ENCODE measurements around the gene R3HDM4. TPM values are rescaled to one million over a fixed set of nuclear protein-coding genes. Genes with fewer than 3 reads are reported as not detected.

The R3HDM4 gene
- total and polyA plus RNA-seq, 9 donors, result 13.1 to 38.6 (median 34.0) TPM

DNA sequence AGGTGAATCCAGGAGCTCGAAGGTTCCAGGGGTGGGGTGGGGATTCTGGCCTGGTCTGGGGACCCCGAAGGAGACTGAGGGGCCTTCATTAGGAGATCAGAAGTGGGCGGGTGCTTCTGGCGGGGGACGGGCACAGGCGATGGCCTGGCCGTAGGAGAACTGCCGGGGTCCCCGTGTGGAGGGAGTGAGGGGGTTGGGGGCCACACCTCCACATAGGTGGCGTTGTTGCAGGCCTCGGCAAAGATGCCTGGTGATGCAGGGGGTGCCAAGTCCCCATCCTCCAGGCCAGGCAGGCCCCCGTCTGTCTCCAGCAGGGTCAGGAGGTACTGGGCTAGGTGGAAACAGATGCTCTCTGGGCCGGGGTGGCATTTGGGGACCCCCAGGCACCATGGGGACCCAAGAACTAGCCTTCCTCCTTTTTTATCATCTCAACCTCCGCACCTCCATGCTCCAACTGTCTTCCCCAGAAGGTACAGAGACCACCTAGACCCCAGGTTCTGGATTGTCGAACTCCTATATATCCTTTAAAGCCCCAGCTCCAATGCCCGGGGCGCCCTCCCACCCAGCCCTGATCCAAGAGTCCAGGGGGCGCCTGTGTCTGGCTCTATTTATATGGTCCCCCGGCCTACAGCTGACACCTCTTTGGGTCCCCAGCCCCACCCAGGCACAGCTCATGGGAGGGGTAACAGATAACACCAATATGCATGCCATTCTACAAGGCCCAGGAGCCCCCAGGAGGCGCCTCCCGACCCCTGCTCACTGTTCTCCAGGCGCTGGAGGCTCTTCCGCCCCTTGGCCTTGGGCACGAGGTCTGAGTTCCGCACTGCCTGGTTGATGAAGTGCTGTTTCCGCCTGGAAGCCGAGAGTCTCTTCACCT lies 11.6 kb downstream of the R3HDM4 start:
- Histone ChIP-seq H3K27ac (ENCODE audit: low read length) (no peak overlapping the region), H3K4me1 (ENCODE audit: control insufficient read depth, insufficient read depth, low read length) (peaks cover 10% of the 10 kb centered on the region), H3K36me3 (ENCODE audit: control insufficient read depth, insufficient read depth, low read length) (peaks cover 43% of the 10 kb centered on the region), H3K27me3 (ENCODE audit: control insufficient read depth, insufficient read depth, low read length) (no peaks in the 10 kb centered on the region), H3K4me3 (ENCODE audit: low read length) (no peak overlapping the region), H3K9me3 (replicated peaks; ENCODE audit: control insufficient read depth, low read depth, low read length) (no peaks in the 10 kb centered on the region)
- 90% methylated on average over 24 of the region's 27 CpGs for WGBS (ENCODE audit: insufficient coverage)
- DNase-seq, result no peak

DNA sequence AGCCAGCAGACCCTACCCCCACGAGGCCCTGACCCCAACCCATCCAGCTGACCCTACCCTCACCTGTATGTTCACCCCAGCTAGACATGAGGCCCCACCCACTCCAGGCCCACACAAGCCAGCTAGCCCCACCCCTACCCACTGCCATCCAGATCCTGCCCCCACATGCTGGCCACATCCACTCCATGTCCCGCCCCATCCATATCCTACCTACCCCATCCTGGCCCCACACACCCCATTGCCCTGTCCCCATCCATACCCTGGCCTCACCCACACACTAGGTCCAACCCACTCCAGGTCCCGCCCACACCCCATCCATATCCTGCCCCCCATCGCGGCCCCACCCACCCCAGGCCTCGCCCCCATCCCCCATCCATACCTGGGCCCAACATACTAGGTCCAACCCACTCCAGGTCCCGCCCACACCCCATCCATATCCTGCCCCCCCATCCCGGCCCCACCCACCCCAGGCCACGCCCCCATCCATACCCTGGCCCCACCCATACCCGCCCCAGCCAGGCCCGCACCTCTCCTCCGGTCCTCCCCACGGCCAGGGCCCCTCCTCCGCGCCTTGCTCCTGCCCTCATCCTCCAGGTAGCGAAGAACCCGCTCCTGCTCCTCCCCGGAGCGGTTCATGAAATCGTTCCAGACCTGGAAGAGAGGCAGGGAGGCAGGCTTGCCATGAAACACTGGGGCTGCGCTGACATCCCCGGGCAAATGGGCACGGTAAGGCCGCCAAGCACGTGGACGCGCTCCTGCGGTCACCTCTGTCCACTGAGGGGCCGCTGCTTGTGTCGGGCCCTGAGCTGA lies 12.5 kb downstream of the R3HDM4 start:
- Histone ChIP-seq H3K4me3 (ENCODE audit: low read length) (no peak overlapping the region), H3K27ac (ENCODE audit: low read length) (no peak overlapping the region), H3K9me3 (replicated peaks; ENCODE audit: control insufficient read depth, low read depth, low read length) (no peaks in the 10 kb centered on the region), H3K27me3 (ENCODE audit: control insufficient read depth, insufficient read depth, low read length) (no peaks in the 10 kb centered on the region), H3K4me1 (ENCODE audit: control insufficient read depth, insufficient read depth, low read length) (peaks cover 10% of the 10 kb centered on the region), H3K36me3 (ENCODE audit: control insufficient read depth, insufficient read depth, low read length) (peaks cover 45% of the 10 kb centered on the region)
- 87% methylated on average over 18 of the region's 30 CpGs for WGBS (ENCODE audit: insufficient coverage)
- no peak for DNase-seq

- Histone ChIP-seq H3K36me3 (ENCODE audit: control insufficient read depth, insufficient read depth, low read length) (peaks cover 45% of the 10 kb centered on the region), H3K9me3 (replicated peaks; ENCODE audit: control insufficient read depth, low read depth, low read length) (no peaks in the 10 kb centered on the region)
- 84% methylated on average over 5 of the region's 15 CpGs for WGBS (ENCODE audit: insufficient coverage)
These were observed 13.0 kb downstream of the R3HDM4 start for GRCh38 chr19:900043-900301.

DNA sequence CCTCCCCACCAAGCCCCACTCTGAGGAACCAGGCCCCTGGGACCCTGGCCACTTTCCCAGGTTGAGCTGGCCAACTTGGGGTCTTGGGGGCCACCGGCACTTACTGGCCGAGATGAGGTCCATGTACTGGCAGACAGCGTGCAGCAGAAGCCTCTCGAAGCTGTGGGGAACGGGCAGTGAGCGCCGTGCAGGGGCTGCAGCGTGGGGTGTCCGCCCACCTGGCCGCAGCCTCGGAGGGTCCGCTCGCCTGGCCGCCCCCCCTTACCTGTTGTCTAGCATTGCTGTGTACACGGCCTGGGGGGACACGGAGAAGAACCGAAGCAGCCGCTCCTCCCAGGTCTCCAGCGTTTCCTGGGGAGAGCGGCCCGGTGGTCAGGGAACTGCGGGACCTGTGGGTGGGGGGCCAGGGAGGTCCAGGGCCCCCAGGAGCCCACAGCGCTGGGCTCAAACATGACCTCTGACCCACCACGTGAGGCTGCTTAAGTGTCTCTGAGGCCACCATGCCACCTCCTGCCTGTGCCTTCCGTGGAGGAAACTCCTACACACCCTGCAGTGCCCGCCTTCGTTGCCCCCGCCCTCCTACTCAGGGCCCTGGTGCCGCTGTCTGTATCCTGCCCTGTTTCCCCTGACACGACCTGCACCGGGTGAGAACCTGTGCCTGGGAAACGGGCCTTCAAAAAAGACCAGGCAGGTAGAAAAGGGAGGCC lies 13.5 kb downstream of the R3HDM4 start:
- H3K27ac ChIP-seq (ENCODE audit: low read length), result no peak overlapping the region
- H3K4me3 ChIP-seq (ENCODE audit: low read length), result no peak overlapping the region
- no peaks in the 10 kb centered on the region for H3K9me3 ChIP-seq (replicated peaks; ENCODE audit: control insufficient read depth, low read depth, low read length)
- 89% methylated on average over 32 of the region's 32 CpGs for WGBS (ENCODE audit: insufficient coverage)
- H3K36me3 ChIP-seq (ENCODE audit: control insufficient read depth, insufficient read depth, low read length), result peaks cover 45% of the 10 kb centered on the region
- DNase-seq, result no peak
- H3K4me1 ChIP-seq (ENCODE audit: control insufficient read depth, insufficient read depth, low read length), result peaks cover 10% of the 10 kb centered on the region
- H3K27me3 ChIP-seq (ENCODE audit: control insufficient read depth, insufficient read depth, low read length), result no peaks in the 10 kb centered on the region

More at GRCh38 chr19:900043-900301, 13.0 kb downstream of the R3HDM4 start:
- no peaks in the 10 kb centered on the region for H3K27me3 ChIP-seq (ENCODE audit: control insufficient read depth, insufficient read depth, low read length)
- peaks cover 10% of the 10 kb centered on the region for H3K4me1 ChIP-seq (ENCODE audit: control insufficient read depth, insufficient read depth, low read length)
- no peak overlapping the region for H3K27ac ChIP-seq (ENCODE audit: low read length)
- no peak overlapping the region for H3K4me3 ChIP-seq (ENCODE audit: low read length)
- no peak for DNase-seq

DNA sequence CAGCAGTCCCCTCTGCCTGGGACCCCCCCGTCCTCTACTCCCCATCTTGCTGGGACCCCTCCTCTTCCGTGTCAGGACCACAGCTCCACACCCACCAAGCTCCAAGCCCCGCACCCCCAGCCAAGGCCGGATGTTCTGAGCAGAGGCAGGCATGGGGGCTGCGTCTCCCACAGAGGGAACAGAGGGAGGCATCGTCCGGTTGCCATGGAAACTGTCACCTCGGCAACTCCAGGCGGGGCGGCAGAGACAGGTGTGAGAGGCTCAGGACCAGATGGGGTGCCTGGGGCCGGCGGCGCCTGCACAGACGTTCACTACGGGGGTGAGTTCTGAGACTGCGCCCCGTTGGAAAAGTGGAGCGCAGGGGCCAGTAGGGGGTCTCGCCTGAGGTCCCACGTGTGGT lies 14.4 kb downstream of the R3HDM4 start:
- DNase-seq, result no peak
- H3K9me3 ChIP-seq (replicated peaks; ENCODE audit: control insufficient read depth, low read depth, low read length), result no peaks in the 10 kb centered on the region
- WGBS (ENCODE audit: insufficient coverage), result 41% methylated on average over 15 of the region's 20 CpGs
- H3K4me1 ChIP-seq (ENCODE audit: control insufficient read depth, insufficient read depth, low read length), result peaks cover 10% of the 10 kb centered on the region
- H3K27ac ChIP-seq (ENCODE audit: low read length), result no peak overlapping the region
- H3K27me3 ChIP-seq (ENCODE audit: control insufficient read depth, insufficient read depth, low read length), result no peaks in the 10 kb centered on the region
- no peak overlapping the region for H3K4me3 ChIP-seq (ENCODE audit: low read length)
- H3K36me3 ChIP-seq (ENCODE audit: control insufficient read depth, insufficient read depth, low read length), result peaks cover 45% of the 10 kb centered on the region

- DNase-seq, result no peak
- WGBS (ENCODE audit: insufficient coverage), result 79% methylated on average over 25 of the region's 26 CpGs
- Histone ChIP-seq H3K27me3 (ENCODE audit: control insufficient read depth, insufficient read depth, low read length) (no peaks in the 10 kb centered on the region), H3K9me3 (replicated peaks; ENCODE audit: control insufficient read depth, low read depth, low read length) (no peaks in the 10 kb centered on the region), H3K4me3 (ENCODE audit: low read length) (no peak overlapping the region), H3K36me3 (ENCODE audit: control insufficient read depth, insufficient read depth, low read length) (peaks cover 45% of the 10 kb centered on the region), H3K27ac (ENCODE audit: low read length) (no peak overlapping the region), H3K4me1 (ENCODE audit: control insufficient read depth, insufficient read depth, low read length) (no peaks in the 10 kb centered on the region)
These were observed 15.5 kb downstream of the R3HDM4 start for GRCh38 chr19:897442-898039.

- WGBS (ENCODE audit: insufficient coverage), result 85% methylated on average over 7 of the region's 11 CpGs
These were observed 16.0 kb downstream of the R3HDM4 start for GRCh38 chr19:896999-897398.

DNA sequence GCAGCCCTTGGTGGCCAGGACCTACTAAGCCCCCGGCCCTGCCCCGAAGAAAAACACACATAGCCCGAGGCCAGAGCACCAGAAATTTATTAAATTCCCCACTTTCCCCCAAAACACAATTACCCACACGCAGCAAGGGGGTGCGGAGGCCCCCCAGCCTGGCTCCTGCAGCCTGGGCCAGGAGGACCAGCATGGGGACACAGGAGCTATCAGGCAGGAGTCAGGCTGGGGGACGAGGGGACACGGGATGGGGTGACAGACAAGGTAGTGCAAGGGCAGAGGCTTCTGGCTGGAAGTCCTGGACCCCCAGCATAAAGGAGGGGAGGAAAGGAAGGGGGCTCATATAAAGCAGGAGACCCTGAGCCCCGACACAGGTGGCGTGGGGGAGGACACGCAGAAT lies 16.6 kb downstream of the R3HDM4 start:
- no peak for DNase-seq
- no peak overlapping the region for H3K4me3 ChIP-seq (ENCODE audit: low read length)
- no peaks in the 10 kb centered on the region for H3K9me3 ChIP-seq (replicated peaks; ENCODE audit: control insufficient read depth, low read depth, low read length)
- H3K4me1 ChIP-seq (ENCODE audit: control insufficient read depth, insufficient read depth, low read length), result peaks cover 8% of the 10 kb centered on the region
- WGBS (ENCODE audit: insufficient coverage), result 92% methylated on average over 7 of the region's 10 CpGs
- no peak overlapping the region for H3K27ac ChIP-seq (ENCODE audit: low read length)
- peaks cover 35% of the 10 kb centered on the region for H3K36me3 ChIP-seq (ENCODE audit: control insufficient read depth, insufficient read depth, low read length)
- no peaks in the 10 kb centered on the region for H3K27me3 ChIP-seq (ENCODE audit: control insufficient read depth, insufficient read depth, low read length)

More at GRCh38 chr19:896999-897398, 16.0 kb downstream of the R3HDM4 start:
- Histone ChIP-seq H3K9me3 (replicated peaks; ENCODE audit: control insufficient read depth, low read depth, low read length) (no peaks in the 10 kb centered on the region), H3K27ac (ENCODE audit: low read length) (no peak overlapping the region), H3K4me1 (ENCODE audit: control insufficient read depth, insufficient read depth, low read length) (peaks cover 4% of the 10 kb centered on the region), H3K27me3 (ENCODE audit: control insufficient read depth, insufficient read depth, low read length) (no peaks in the 10 kb centered on the region), H3K4me3 (ENCODE audit: low read length) (no peak overlapping the region), H3K36me3 (ENCODE audit: control insufficient read depth, insufficient read depth, low read length) (peaks cover 40% of the 10 kb centered on the region)
- no peak for DNase-seq

GRCh38 chr19:892894-893689 lies 19.9 kb downstream of the R3HDM4 start, which contains the start of the genes MED16 and RNU6-9:
MED16 (minus strand) TSS chr19:893187; CDS start chr19:891131, 2,056 bp downstream.
RNU6-9 (plus strand) TSS chr19:893484.
- WGBS (ENCODE audit: insufficient coverage), result under 1% methylated on average over 43 of the region's 69 CpGs
- Histone ChIP-seq H3K27ac (ENCODE audit: low read length) (peak within 1 kb of the TSS; percentile 85), H3K9me3 (replicated peaks; ENCODE audit: control insufficient read depth, low read depth, low read length) (no peaks in the 10 kb centered on the region), H3K4me1 (ENCODE audit: control insufficient read depth, insufficient read depth, low read length) (peaks cover 10% of the 10 kb centered on the region), H3K27me3 (ENCODE audit: control insufficient read depth, insufficient read depth, low read length) (no peaks in the 10 kb centered on the region), H3K36me3 (ENCODE audit: control insufficient read depth, insufficient read depth, low read length) (peaks cover 44% of the 10 kb centered on the region), H3K4me3 (ENCODE audit: low read length) (peak within 1 kb of the TSS; percentile 74)
- peak; percentile 98 for DNase-seq

All from muscle of leg (tissue), 11 donors.